ENCODE measurements around the gene CNTN1.

CNTN1 gene

DNA sequence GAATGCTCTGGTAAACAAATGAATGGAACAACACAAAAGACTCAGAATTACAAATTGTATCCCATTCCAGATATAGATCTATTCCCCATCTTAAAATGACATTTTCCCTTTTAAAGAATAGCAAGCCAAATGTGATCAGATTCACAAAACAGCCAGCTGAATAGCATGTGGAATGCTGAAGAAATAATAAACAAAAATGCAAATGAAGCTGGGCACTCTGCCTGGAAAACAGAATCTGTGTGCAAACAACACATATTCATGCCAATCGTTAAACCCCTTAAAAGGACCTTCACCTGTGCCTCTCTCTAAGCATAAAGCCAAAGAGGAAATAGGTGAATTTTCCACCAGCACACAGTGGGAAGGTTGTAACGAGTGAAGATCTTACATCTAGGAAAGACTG lies 428.0 kb downstream of the CNTN1 start:
- H3K27me3 Mint-ChIP-seq = no peaks in the 10 kb centered on the region
- H3K36me3 Mint-ChIP-seq = no peaks in the 10 kb centered on the region
- H3K27ac Mint-ChIP-seq = no peak overlapping the region
- no peak overlapping the region for H3K4me3 Mint-ChIP-seq
- H3K4me1 Mint-ChIP-seq (ENCODE audit: low read depth) = no peaks in the 10 kb centered on the region
- H3K9me3 Mint-ChIP-seq (ENCODE audit: low read depth) = no peaks in the 10 kb centered on the region

GRCh38 chr12:41121374-41121773 lies 429.1 kb downstream of the CNTN1 start:
- H3K9me3 Mint-ChIP-seq (ENCODE audit: low read depth) = no peaks in the 10 kb centered on the region
- no peak overlapping the region for H3K27ac Mint-ChIP-seq
- H3K36me3 Mint-ChIP-seq = no peaks in the 10 kb centered on the region

More at GRCh38 chr12:41121374-41121773, 429.1 kb downstream of the CNTN1 start:
- Mint-ChIP-seq H3K4me1 (ENCODE audit: low read depth) (no peaks in the 10 kb centered on the region), H3K27me3 (no peaks in the 10 kb centered on the region), H3K4me3 (no peak overlapping the region)
